ENCODE data around the gene TMEM263. TPM values are rescaled to one million over a fixed set of nuclear protein-coding genes. Genes with fewer than 3 reads are reported as not detected.
A peak's percentile ranks its signal among the peaks of the same experiment; 100 is the strongest.

The TMEM263 gene
- total and polyA plus RNA-seq, 9 of the 15 experiments (the other 6 are each of a cell fraction or from before 2014, with no cell fraction given), result 12.6 to 36.7 (median 24.4) TPM

DNA sequence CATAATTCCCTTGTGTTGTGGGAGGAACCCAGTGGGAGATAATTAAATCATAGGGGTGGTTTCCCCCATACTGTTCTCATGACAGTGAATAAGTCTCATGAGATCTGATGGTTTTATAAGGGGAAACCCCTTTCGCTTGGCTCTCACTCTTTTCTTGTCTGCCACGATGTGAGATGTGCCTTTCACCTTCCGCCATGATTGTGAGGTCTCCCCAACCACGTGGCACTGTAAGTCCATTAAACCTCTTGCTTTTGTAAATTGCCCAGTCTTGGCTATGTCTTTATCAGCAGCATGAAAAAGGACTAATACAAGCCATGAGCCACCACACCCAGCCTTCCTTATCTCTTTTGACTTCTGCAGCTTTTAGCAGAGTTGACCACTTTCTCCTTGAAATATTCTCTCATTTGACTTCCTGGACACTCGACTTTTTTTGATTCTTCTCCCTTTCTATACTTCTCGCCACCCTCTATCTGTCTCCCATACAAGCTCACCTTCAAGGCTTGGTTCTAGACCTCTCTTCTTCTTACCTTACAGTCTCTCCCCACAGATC is 29.0 kb downstream of the TMEM263 start (continued):
- peak; percentile 73 for TF ChIP-seq PRDM10 (IDR thresholded peaks at IDR 0.05; ENCODE audit: partially characterized antibody)
- TF ChIP-seq CBX3 (IDR thresholded peaks at IDR 0.05; ENCODE audit: borderline replicate concordance in 1 of 2, low read length in 2 of 2), result peak in 1 of 2 experiments; percentile 76; a peak in 2 of 3 replicates
- no peak for TF ChIP-seq POLR2H (tag; IDR thresholded peaks at IDR 0.05; ENCODE audit: low read depth)
- no peak for TF ChIP-seq ZNF76 (CRISPR knock-in tag; IDR thresholded peaks at IDR 0.05; ENCODE audit: borderline replicate concordance)
- TF ChIP-seq KHSRP (IDR thresholded peaks at IDR 0.05), result no peak
- TF ChIP-seq NFIC (IDR thresholded peaks at IDR 0.05), result peak; percentile 64
- TF ChIP-seq, protein P1, sequence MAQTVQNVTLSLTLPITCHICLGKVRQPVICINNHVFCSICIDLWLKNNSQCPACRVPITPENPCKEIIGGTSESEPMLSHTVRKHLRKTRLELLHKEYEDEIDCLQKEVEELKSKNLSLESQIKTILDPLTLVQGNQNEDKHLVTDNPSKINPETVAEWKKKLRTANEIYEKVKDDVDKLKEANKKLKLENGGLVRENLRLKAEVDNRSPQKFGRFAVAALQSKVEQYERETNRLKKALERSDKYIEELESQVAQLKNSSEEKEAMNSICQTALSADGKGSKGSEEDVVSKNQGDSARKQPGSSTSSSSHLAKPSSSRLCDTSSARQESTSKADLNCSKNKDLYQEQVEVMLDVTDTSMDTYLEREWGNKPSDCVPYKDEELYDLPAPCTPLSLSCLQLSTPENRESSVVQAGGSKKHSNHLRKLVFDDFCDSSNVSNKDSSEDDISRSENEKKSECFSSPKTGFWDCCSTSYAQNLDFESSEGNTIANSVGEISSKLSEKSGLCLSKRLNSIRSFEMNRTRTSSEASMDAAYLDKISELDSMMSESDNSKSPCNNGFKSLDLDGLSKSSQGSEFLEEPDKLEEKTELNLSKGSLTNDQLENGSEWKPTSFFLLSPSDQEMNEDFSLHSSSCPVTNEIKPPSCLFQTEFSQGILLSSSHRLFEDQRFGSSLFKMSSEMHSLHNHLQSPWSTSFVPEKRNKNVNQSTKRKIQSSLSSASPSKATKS (CRISPR knock-in tag; IDR thresholded peaks at IDR 0.05), result no peak
- TF ChIP-seq ZNF311 (CRISPR knock-in tag; IDR thresholded peaks at IDR 0.05), result no peak
- TF ChIP-seq, protein P2, sequence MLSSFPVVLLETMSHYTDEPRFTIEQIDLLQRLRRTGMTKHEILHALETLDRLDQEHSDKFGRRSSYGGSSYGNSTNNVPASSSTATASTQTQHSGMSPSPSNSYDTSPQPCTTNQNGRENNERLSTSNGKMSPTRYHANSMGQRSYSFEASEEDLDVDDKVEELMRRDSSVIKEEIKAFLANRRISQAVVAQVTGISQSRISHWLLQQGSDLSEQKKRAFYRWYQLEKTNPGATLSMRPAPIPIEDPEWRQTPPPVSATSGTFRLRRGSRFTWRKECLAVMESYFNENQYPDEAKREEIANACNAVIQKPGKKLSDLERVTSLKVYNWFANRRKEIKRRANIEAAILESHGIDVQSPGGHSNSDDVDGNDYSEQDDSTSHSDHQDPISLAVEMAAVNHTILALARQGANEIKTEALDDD (IDR thresholded peaks at IDR 0.05), result peak; percentile 79
- TF ChIP-seq ESRRA (IDR thresholded peaks at IDR 0.05; ENCODE audit: borderline replicate concordance, low read depth), result peak; percentile 72; the same call in 1 of the 2 replicates
- TF ChIP-seq TCFL5 (CRISPR knock-in tag; conservative IDR thresholded peaks at IDR 0.05), result no peak
- peak; percentile 23 for TF ChIP-seq CCNT2 (IDR thresholded peaks at IDR 0.05; ENCODE audit: borderline replicate concordance, extremely low read depth, insufficient read length, low read depth, low read length)
- TF ChIP-seq NR4A1 (CRISPR knock-in tag; IDR thresholded peaks at IDR 0.05), result 0 out of 2 replicates have a peak, but pooled peaks have one; percentile 35
- peak; percentile 74; the same call in 1 of the 2 replicates for TF ChIP-seq NR4A1 (tag; IDR thresholded peaks at IDR 0.05)
- no peak for TF ChIP-seq ZBTB1 (CRISPR knock-in tag; IDR thresholded peaks at IDR 0.05; ENCODE audit: borderline replicate concordance, low read depth)
- peak; percentile 46 for TF ChIP-seq TAF1 (IDR thresholded peaks at IDR 0.05; ENCODE audit: control insufficient read depth, extremely low read depth, insufficient read depth, low read length, severe bottlenecking)
- TF ChIP-seq ZNF12 (CRISPR knock-in tag; IDR thresholded peaks at IDR 0.05), result no peak
- TF ChIP-seq ZNF584 (CRISPR knock-in tag; IDR thresholded peaks at IDR 0.05; ENCODE audit: low read depth), result no peak
